ENCODE data around the gene HES2.
A peak's percentile ranks its signal among the peaks of the same experiment; 100 is the strongest.
"Not testable (repeated sequence)": the region's sequence is repeated elsewhere in the genome, so short reads cannot be mapped to it uniquely, and the experiment has no call there.

Gene HES2

GRCh38 chr1:6385488-6386191 lies 34.1 kb downstream of the HES2 start:
- Histone ChIP-seq H3K4me3 (ENCODE audit: insufficient read depth, low read depth, low read length) (no peak overlapping the region), H3K4me1 (ENCODE audit: control insufficient read depth, insufficient read depth, low read length) (peaks cover 16% of the 10 kb centered on the region), H3K27ac (ENCODE audit: insufficient read depth, low read depth, low read length, poor library complexity, severe bottlenecking) (peak overlapping the region; percentile 31), H3K27me3 (ENCODE audit: control insufficient read depth, insufficient read depth, low read length, poor library complexity, severe bottlenecking) (no peaks in the 10 kb centered on the region), H3K9me3 (ENCODE audit: control insufficient read depth, low read length) (no peaks in the 10 kb centered on the region), H3K36me3 (ENCODE audit: control insufficient read depth, insufficient read depth, low read length) (no peaks in the 10 kb centered on the region)
- 43 to 46% methylated on average over 22 of the region's 22 CpGs for WGBS, 2 experiments

DNA sequence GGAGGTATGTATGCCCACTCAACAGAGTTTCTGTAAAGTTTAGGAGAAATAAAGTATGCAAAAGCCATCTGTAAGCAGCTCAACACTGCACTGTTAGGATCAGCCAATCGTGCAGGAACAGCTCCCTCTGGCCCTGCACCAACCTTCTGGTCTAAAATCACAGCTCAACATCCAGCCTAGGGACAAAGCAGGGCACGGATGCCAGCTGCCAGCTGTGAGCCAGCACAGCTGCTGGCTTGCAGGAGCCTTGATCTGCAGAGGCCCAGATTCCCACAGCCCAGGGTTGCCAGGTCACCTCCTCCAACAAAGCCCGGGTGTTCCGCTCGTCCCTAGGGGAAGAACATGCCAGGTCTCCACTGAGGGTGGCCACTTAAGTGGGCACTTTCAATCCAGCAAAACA lies 34.8 kb downstream of the HES2 start:
- Histone ChIP-seq H3K4me1 (ENCODE audit: control insufficient read depth, insufficient read depth, low read length) (peaks cover 16% of the 10 kb centered on the region), H3K36me3 (ENCODE audit: control insufficient read depth, insufficient read depth, low read length) (no peaks in the 10 kb centered on the region), H3K27ac (ENCODE audit: insufficient read depth, low read depth, low read length, poor library complexity, severe bottlenecking) (no peak overlapping the region), H3K27me3 (ENCODE audit: control insufficient read depth, insufficient read depth, low read length, poor library complexity, severe bottlenecking) (no peaks in the 10 kb centered on the region), H3K9me3 (ENCODE audit: control insufficient read depth, low read length) (no peaks in the 10 kb centered on the region), H3K4me3 (ENCODE audit: insufficient read depth, low read depth, low read length) (no peak overlapping the region)
- WGBS, 2 experiments: 86 to 89% methylated on average over 5 of the region's 5 CpGs

GRCh38 chr1:6384135-6384534 lies 35.6 kb downstream of the HES2 start:
- no peak overlapping the region for H3K4me3 ChIP-seq (ENCODE audit: insufficient read depth, low read depth, low read length)
- no peak overlapping the region for H3K27ac ChIP-seq (ENCODE audit: insufficient read depth, low read depth, low read length, poor library complexity, severe bottlenecking)
- WGBS, 2 experiments: 97 to 100% methylated on average over 1 of the region's 1 CpG
- no peaks in the 10 kb centered on the region for H3K9me3 ChIP-seq (ENCODE audit: control insufficient read depth, low read length)
- no peaks in the 10 kb centered on the region for H3K36me3 ChIP-seq (ENCODE audit: control insufficient read depth, insufficient read depth, low read length)
- H3K4me1 ChIP-seq (ENCODE audit: control insufficient read depth, insufficient read depth, low read length): peaks cover 16% of the 10 kb centered on the region
- no peaks in the 10 kb centered on the region for H3K27me3 ChIP-seq (ENCODE audit: control insufficient read depth, insufficient read depth, low read length, poor library complexity, severe bottlenecking)

DNA sequence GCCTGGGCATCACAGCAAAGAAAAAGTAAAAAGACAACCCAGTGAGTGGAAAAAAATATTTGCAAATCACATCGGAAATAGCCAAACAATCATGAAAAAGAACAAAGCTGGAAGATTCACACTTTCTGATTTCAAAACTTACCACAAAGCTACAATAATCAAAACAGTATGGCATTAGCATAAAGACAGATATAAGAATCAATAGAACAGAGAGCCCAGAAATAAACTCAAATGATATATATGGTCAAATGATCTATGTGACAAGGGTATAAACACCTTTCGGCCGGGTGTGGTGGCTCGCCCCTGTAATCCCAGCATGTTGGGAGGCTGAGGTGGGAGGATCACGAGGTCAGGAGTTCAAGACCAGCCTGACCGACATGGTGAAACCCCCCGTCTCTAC lies 39.7 kb downstream of the HES2 start:
- WGBS, 2 experiments: 92 to 96% methylated on average over 7 of the region's 7 CpGs

GRCh38 chr1:6378096-6378746 lies 41.5 kb downstream of the HES2 start:
- H3K36me3 ChIP-seq (ENCODE audit: control insufficient read depth, insufficient read depth, low read length): no peaks in the 10 kb centered on the region
- no peaks in the 10 kb centered on the region for H3K4me1 ChIP-seq (ENCODE audit: control insufficient read depth, insufficient read depth, low read length)
- 77 to 83% methylated on average over 12 of the region's 12 CpGs for WGBS, 2 experiments
- no peaks in the 10 kb centered on the region for H3K9me3 ChIP-seq (ENCODE audit: control insufficient read depth, low read length)
- H3K27ac ChIP-seq (ENCODE audit: insufficient read depth, low read depth, low read length, poor library complexity, severe bottlenecking): no peak overlapping the region
- H3K27me3 ChIP-seq (ENCODE audit: control insufficient read depth, insufficient read depth, low read length, poor library complexity, severe bottlenecking): no peaks in the 10 kb centered on the region
- H3K4me3 ChIP-seq (ENCODE audit: insufficient read depth, low read depth, low read length): no peak overlapping the region

More for the DNA sequence above, 39.7 kb downstream of the HES2 start:
- H3K27ac ChIP-seq (ENCODE audit: insufficient read depth, low read depth, low read length, poor library complexity, severe bottlenecking): no peak overlapping the region
- H3K9me3 ChIP-seq (ENCODE audit: control insufficient read depth, low read length): no peaks in the 10 kb centered on the region
- H3K4me3 ChIP-seq (ENCODE audit: insufficient read depth, low read depth, low read length): no peak overlapping the region
- no peaks in the 10 kb centered on the region for H3K36me3 ChIP-seq (ENCODE audit: control insufficient read depth, insufficient read depth, low read length)
- no peaks in the 10 kb centered on the region for H3K27me3 ChIP-seq (ENCODE audit: control insufficient read depth, insufficient read depth, low read length, poor library complexity, severe bottlenecking)
- no peaks in the 10 kb centered on the region for H3K4me1 ChIP-seq (ENCODE audit: control insufficient read depth, insufficient read depth, low read length)

DNA sequence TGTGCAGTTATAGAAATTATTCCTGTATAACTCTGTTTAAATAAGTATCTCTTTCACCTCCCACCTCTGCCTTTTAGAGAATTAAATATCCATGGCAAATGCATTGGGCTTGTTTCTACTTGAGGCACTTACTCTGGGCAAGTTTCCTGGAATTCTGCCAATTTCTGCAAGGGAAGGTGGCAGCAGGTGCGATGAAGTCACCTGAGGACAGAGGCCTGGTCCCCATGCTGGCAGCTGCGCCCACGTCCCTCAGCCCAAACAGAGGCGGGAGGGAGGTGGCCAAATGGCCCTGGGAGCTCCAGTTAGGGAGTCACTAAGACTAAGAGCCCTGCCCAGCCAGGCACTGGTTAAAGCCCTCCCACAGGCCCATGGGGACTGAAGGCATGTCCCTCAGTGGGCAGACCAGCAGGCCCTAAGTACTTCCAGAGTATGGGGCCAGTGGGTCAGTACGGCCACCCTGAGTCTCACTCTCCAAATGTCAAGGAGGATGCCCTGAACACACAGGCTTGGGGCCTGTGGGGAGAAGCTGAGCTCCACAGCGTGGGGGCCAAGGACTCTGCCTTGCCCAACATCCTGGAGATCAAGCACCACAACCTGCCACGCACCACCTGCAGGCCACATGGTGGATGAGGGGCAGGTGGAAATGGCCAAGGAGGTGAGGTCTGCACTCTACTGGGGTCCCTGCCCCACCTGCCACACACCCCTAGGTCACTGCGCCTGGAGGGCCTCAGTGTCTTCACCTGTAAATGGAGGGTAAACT lies 45.6 kb downstream of the HES2 start:
- H3K27ac ChIP-seq (ENCODE audit: insufficient read depth, low read depth, low read length, poor library complexity, severe bottlenecking): no peak overlapping the region
- 91 to 92% methylated on average over 8 of the region's 8 CpGs for WGBS, 2 experiments
- no peaks in the 10 kb centered on the region for H3K9me3 ChIP-seq (ENCODE audit: control insufficient read depth, low read length)
- no peaks in the 10 kb centered on the region for H3K4me1 ChIP-seq (ENCODE audit: control insufficient read depth, insufficient read depth, low read length)
- H3K36me3 ChIP-seq (ENCODE audit: control insufficient read depth, insufficient read depth, low read length): no peaks in the 10 kb centered on the region
- no peak overlapping the region for H3K4me3 ChIP-seq (ENCODE audit: insufficient read depth, low read depth, low read length)
- H3K27me3 ChIP-seq (ENCODE audit: control insufficient read depth, insufficient read depth, low read length, poor library complexity, severe bottlenecking): no peaks in the 10 kb centered on the region

DNA sequence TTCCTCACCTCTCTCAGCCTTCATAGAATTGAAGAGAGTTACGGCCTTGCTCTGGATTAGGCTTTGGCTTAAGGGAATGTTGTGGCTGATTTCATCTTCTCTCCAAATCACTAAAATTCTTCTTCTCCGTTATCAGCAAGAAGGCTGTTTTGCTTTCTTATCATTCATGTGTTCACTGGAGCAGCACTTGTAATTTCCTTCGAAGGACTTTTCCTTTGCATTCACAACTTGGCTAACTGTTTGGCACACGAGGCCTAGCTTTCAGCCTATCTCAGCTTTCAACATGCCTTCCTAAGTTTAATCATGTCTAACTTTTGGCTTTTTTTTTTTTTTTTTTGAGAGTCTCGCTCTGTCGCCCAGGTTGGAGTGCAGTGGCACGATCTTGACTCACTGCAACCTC lies 47.5 kb downstream of the HES2 start:
- WGBS, 2 experiments: 95 to 98% methylated on average over 7 of the region's 7 CpGs
- H3K36me3 ChIP-seq (ENCODE audit: control insufficient read depth, insufficient read depth, low read length); H3K27me3 ChIP-seq (ENCODE audit: control insufficient read depth, insufficient read depth, low read length, poor library complexity, severe bottlenecking): not testable (repeated sequence)

GRCh38 chr1:6370006-6370405 lies 49.7 kb downstream of the HES2 start:
- H3K4me3 ChIP-seq (ENCODE audit: insufficient read depth, low read depth, low read length): no peak overlapping the region
- no peaks in the 10 kb centered on the region for H3K27me3 ChIP-seq (ENCODE audit: control insufficient read depth, insufficient read depth, low read length, poor library complexity, severe bottlenecking)
- no peaks in the 10 kb centered on the region for H3K36me3 ChIP-seq (ENCODE audit: control insufficient read depth, insufficient read depth, low read length)
- no peaks in the 10 kb centered on the region for H3K4me1 ChIP-seq (ENCODE audit: control insufficient read depth, insufficient read depth, low read length)
- no peak overlapping the region for H3K27ac ChIP-seq (ENCODE audit: insufficient read depth, low read depth, low read length, poor library complexity, severe bottlenecking)
- no peaks in the 10 kb centered on the region for H3K9me3 ChIP-seq (ENCODE audit: control insufficient read depth, low read length)
- 91 to 96% methylated on average over 4 of the region's 4 CpGs for WGBS, 2 experiments

More for the DNA sequence above, 47.5 kb downstream of the HES2 start:
- not testable (repeated sequence) for H3K27ac ChIP-seq (ENCODE audit: insufficient read depth, low read depth, low read length, poor library complexity, severe bottlenecking); H3K4me1 ChIP-seq (ENCODE audit: control insufficient read depth, insufficient read depth, low read length); H3K9me3 ChIP-seq (ENCODE audit: control insufficient read depth, low read length); H3K4me3 ChIP-seq (ENCODE audit: insufficient read depth, low read depth, low read length)

- no peaks in the 10 kb centered on the region for H3K9me3 ChIP-seq (ENCODE audit: control insufficient read depth, low read length)
- H3K27me3 ChIP-seq (ENCODE audit: control insufficient read depth, insufficient read depth, low read length, poor library complexity, severe bottlenecking): no peaks in the 10 kb centered on the region
- 93 to 95% methylated on average over 9 of the region's 9 CpGs for WGBS, 2 experiments
- no peak overlapping the region for H3K4me3 ChIP-seq (ENCODE audit: insufficient read depth, low read depth, low read length)
- no peak overlapping the region for H3K27ac ChIP-seq (ENCODE audit: insufficient read depth, low read depth, low read length, poor library complexity, severe bottlenecking)
- no peaks in the 10 kb centered on the region for H3K36me3 ChIP-seq (ENCODE audit: control insufficient read depth, insufficient read depth, low read length)
- H3K4me1 ChIP-seq (ENCODE audit: control insufficient read depth, insufficient read depth, low read length): no peaks in the 10 kb centered on the region
These were observed 52.2 kb downstream of the HES2 start for GRCh38 chr1:6367381-6368012.

- Histone ChIP-seq H3K4me1 (ENCODE audit: control insufficient read depth, insufficient read depth, low read length) (peaks cover 4% of the 10 kb centered on the region), H3K9me3 (ENCODE audit: control insufficient read depth, low read length) (no peaks in the 10 kb centered on the region), H3K27me3 (ENCODE audit: control insufficient read depth, insufficient read depth, low read length, poor library complexity, severe bottlenecking) (no peaks in the 10 kb centered on the region), H3K27ac (ENCODE audit: insufficient read depth, low read depth, low read length, poor library complexity, severe bottlenecking) (no peak overlapping the region), H3K4me3 (ENCODE audit: insufficient read depth, low read depth, low read length) (no peak overlapping the region), H3K36me3 (ENCODE audit: control insufficient read depth, insufficient read depth, low read length) (no peaks in the 10 kb centered on the region)
- 88 to 91% methylated on average over 4 to 5 of the region's 5 CpGs for WGBS, 2 experiments
These were observed 54.7 kb downstream of the HES2 start for GRCh38 chr1:6365047-6365446.
